Activated T-cell treated with anti-CD3 and anti-CD28 coated beads, Interleukin-2, amount 50 U/mL, for 48 hours (primary cell): ENCODE results near the gene SGSM2.

Experiments
- DNase-seq, 2 experiments: peaks; one replicate each; pipeline ENCODE4 v3.0.0-alpha.2; 2020

The SGSM2 gene

GRCh38 chr17:2369551-2370210, 32.4 kb downstream of the SGSM2 start:
- DNase-seq, result no peak

DNA sequence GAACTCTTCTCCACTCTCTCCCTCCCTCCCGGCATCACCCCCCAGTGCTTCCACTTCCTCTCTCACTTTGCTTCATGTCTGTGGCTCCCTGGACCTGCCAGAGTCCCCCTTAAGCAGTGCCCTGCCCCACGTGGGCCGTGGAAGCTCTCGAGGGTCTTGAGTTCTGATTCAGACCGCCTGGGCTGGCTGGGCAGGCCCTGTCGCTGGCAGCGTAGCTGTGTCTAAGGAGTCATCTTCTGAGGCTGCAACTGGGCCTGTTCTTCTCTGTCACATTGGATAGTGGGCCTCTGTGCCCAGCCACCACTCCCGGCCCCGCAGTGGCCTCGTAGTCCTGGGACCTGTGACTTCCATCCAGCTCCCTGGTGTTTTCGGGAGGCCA, 32.9 kb downstream of the SGSM2 start:
- DNase-seq, result no peak

DNA sequence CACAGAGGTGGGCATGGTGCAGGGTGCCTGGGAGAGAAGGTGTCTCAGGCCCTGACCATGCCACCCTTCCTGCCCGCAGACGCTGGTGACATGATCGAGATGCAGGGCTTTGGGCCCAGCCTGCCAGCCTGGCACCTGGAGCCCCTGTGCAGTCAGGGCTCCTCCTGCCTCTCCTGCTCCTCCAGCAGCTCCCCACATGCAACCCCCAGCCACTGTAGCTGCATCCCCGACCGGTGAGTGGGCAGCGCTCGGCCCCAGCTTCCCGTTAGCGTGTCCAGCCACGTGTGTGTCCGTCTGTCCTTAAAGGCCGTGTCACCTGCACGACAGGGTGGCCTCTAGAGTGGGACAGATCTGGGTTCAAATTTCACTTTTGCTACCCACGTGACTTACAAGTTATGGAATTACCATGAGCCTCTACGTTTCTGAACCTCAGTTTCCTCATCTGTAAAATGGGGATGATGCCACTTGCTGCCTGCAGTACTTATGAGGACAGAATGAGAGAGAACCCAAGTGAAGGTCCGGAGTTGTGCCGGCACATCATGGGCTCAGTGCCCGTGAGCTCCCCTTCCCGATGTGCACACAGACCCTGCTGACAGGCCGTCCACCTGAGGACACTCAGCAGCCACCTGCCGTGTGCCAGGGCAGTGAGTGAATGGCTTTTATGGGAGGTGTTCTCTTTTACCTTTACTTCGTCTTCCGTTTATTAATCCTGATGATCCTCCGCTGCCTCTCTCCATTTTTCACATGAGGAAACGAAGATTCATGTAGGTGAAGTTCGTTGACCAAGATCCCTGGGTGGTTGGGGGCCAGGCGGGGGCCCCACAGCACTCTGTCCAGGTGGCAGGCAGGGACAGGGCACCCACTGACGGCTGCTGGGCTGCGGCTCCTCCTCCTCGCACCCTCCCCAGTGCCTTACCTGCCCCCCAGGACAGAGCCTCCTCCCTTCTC, 34.2 kb downstream of the SGSM2 start:
- no peak for DNase-seq

DNA sequence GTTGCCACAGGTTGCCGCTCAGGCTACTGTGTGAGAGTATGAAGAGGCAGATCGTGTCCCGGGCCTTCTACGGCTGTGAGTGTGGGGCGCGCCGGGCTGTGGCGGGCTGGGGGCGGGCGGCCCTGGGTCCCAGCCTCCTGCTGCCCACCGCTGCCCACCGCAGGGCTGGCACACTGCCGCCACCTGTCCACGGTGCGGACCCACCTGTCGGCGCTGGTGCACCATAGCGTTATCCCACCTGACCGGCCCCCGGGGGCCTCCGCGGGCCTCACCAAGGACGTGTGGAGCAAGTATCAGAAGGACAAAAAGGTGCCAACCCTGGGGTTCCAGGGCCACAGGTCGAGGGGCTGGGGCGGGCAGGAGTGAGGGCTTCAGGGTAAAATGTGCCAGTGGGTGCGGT, 34.9 kb downstream of the SGSM2 start:
- no peak for DNase-seq

GRCh38 chr17:2372681-2373080, 35.4 kb downstream of the SGSM2 start:
- DNase-seq, result no peak

DNA sequence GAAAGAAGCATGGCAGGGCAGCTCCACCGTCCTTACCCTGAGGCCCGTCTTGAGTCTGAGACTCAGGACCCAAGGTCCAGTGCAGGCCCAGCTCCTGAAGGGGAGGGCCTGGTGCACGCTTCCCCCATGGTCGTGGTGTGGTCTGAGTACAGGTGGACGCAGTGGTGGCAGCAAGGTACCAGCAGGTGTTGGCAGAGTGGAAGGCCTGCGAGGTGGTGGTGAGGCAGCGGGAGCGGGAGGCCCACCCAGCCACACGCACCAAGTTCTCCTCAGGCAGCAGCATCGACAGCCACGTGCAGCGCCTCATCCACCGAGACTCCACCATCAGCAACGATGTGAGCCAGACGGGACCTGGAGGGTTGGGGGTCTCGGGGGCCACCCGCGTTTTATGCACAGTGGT, 35.9 kb downstream of the SGSM2 start:
- DNase-seq, result no peak

DNA sequence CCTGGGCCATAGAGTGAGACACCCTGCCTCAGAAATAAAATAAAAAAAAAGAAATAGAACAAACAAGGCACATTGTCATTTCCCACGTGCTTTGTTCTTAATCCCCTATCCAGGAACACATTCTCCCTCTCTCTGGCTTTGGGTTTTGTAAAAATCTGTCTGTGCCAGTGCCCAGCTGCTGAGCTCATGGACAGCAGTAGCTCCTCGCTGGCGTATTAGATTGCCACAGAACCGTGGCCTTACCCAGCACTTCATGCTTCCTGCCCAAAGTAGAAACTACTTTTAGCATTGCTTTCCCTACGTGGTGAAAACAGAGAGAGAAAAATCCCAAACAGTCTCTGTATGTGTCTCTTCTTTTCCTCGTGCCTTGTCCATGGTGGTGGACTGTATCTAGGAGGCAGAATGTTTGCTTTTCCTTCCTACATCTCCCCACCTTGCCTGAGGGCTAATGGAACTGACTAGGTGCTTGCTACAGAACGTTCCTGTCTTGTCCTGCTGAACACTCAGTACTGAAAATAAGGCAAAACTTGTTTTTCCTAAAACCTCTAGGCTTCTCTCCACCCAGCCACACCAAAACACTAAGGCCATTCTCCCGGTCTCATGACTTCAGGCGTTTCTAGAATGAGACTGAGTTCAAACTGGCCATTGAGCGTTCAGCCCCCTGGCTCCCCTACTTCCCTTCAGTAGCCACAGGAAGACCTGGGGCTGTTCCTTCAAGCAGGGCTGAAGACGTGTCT, 37.4 kb downstream of the SGSM2 start:
- no peak for DNase-seq

- no peak for DNase-seq
These were observed 38.1 kb downstream of the SGSM2 start for GRCh38 chr17:2375406-2375805.

DNA sequence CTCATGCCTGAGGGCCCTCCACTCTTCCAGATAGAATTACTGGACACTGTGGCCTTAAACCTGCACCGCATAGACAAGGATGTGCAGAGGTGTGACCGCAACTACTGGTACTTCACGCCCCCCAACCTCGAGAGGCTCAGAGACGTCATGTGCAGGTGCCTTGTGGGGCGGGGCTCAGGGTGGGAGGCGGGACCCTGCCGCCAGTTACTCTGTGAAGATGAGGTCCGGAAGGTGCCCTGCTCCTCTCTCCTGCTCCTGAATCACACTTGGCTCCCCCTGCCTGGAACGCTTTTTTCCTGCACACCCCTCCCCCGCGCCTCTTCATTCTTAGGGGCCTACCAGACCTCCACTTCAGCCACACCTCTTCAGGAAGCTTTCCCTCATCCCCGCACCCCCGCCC, 38.8 kb downstream of the SGSM2 start:
- no peak for DNase-seq

- DNase-seq, result no peak
These were observed 40.4 kb downstream of the SGSM2 start for GRCh38 chr17:2377659-2378058.

DNA sequence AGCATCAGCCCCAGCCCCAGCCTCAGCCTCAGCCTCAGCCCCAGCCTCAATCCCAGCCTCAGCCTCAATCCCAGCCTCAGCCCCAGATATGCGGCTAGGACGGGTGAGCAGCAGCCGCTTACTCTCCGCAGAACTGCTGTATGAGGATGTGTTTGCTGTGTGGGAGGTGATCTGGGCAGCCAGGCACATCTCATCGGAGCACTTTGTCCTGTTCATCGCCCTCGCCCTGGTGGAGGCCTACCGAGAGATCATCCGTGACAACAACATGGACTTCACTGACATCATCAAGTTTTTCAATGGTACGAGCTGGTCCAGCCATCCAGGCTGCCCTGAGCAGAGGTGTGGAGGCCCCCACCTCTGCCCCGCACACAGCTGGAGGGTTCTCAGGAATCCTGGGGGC, 41.6 kb downstream of the SGSM2 start:
- DNase-seq, result no peak

DNA sequence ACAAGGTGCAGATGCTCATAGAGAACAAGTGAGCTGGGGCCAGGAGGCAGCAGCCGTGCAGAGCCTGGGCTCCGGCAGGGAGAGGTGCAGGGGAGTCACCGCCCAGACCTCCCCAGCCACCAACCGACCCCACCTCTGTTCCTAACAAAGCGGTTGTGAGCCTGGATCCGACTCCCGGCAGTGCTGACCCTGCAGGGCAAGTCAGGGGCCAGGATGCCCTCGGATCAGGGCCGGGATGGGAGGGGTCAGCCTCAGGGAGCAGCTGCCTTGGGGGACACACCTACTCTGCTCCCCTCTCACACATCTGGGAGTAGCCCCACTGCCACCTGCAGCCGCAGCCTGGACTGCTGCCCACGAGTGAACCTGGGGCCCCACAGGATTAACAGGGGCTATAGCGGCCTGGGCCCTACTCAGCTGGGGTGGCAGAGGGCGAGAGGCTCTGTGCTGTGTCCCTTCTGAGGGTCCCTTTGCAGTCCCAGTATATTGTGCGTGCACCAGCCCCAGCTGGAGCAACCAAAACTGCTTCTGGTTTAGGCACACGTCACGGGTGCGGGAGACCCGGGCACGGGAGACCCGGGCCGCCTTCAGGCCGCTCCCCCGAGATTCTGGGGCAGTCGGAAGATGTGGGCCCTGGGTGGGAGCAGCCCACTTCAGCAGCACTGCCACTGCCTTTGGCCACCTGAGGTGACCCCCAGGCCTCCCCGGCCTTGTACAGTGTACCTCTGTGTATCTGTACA, 42.4 kb downstream of the SGSM2 start:
- no peak for DNase-seq

GRCh38 chr17:2380226-2380922, 43.1 kb downstream of the SGSM2 start:
- DNase-seq, result no peak

DNA sequence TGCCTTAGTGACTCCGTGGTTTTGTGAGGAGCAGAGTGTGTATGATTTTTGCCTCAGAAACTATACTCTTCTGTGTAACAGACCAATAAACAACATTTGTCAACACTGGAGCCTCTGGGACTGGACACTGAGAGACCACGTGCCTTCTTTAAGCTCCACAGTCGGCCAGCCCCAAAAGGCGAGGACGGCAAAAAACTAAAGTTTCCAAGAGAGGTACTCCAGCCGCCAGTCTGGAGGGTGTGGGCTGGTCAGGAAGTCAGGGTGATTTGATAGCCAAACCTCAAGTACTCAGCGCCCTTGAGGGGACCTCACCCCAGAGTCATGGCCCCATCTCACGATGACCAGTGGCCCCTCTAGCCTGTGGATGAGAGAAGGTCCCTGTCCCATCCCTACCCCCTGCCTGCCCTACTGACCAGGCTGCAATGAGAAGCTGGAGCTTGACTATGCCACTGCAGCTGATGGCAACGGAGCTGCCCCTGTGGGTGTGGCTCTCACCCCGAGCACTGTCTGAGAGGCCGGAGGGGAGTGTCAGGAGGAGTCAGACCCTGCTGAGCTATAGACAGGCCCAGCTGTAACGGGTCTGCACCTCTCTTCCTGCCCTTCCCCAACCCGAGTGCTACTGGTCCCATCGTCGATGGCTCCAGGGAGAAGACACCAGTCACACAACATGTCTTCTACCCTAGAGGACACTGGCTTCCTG, 43.8 kb downstream of the SGSM2 start:
- no peak for DNase-seq

GRCh38 chr17:2383628-2384167, 46.4 kb downstream of the SGSM2 start:
- no peak for DNase-seq

DNA sequence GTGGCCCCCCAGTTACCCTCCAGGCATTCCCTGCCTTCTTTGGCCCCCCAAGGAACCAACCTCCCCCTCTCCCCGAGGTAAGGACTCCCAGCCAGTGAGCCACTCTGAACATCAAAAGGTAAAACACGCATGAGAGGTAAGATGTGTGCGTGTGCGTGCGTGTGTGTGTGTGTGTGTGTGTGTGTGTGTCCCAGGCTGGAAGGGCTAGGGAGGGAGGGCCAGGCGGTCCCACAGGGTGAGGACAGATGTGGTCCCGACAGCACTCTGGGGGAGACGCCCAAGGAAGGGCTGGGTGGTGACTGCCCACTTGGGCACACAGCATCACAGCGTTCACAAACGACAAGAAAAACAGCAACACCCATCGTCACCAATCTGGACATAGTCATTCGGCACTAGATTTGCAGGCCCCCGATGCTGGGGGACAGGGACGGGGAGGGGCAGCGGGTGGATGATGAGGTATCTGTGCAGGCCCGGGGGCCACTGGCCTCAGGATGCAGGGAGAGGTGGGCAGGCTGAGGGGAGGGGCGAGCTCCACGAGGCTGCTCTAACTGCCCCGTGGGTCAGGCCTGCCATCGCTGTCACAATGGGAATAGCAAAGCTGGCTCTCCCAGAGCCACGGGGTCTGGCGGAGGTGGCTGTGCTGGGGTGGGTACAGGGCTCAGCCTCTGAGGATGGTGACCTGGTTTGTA, 47.3 kb downstream of the SGSM2 start:
- no peak for DNase-seq

DNA sequence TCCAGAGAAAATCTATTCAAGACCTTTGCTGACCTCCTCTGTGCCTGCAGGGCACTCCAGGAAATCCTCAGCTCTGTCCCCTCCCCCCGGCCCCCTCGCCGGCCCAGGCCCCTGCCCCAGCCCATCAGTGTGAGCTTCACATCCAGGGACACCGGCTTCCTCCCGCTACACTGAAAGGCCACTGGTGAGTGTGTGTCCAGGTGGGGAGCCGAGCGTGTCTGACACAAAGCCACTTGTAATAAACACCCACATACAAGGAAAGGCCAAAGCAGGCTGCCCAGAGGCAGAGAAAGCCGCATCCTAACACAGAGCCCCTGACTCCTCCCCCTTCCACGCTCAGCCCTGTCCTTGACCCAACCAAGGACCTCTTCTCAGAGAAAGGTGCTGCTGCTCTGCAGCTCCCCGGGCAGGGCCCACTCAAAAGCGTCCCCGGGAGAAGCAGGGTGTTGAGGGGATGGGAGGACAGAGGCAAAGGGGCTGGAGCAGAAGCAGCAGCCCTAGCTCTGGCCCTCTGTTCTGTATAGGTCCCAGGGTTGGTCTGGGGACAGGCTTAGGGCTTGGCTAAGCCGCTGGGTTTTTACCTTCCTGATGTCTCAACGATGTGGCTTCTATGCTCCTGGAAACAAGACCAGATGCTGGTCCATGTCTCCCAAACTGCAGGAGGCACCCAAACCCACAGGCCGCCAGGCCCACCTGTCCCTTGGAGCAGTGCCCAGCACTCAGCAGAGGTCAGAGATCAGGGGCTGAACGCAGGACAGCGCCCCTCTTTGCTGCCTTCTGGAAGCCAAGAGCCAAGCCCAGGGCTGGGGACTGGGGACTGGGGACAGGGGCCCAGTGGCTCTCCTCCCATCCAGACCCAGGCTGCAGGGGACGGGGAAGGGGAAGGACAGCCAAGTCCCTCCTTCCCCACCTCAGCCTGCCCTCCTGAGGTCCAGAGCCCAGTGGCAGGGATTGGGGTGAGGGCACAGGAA, 48.2 kb downstream of the SGSM2 start:
- DNase-seq, result no peak

DNA sequence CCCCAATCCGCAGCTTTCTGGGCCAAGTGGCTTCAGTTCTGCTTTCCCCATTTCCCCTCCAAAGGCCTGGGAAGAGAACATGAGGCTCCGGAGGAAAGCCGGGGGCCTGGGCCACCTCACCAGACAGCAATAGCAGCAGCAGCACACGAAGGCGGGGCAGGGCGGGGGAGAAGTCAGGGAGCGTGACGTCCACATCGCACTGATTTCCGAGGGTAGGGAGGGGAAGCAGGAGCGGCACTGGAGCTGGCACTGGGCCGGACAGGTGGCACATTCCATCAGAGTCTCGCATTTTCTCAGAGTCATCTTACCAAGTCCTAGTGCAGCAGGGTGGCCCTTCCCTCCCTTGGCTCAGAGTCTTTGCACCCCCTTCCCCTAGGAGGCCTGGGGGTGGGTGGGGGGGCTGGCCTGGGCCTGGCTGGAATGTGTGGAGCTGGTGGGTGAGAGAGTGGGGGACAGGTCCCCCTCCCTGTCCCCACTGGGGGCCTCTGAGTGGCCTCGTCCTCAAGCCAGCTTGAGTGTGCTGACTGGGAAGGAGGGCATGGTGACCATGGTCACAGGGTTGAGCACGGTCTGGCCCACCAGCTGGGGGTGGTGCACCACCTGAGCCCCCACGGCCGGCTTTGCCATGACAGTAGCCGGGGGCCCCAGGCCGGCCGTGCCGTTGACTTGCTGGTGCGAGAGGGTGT, 49.2 kb downstream of the SGSM2 start:
- DNase-seq, result no peak
